HL-60 (cell line): ENCODE measurements around the gene MCCC2.
"Not testable (repeated sequence)": the region's sequence is repeated elsewhere in the genome, so short reads cannot be mapped to it uniquely, and the experiment has no call there.

Experiments
- GABPA ChIP-seq: IDR thresholded peaks from 2 replicates; pipeline ENCODE4 v1.6.1; 2012; ENCODE audit warnings: low read depth
- POLR2AphosphoS5 ChIP-seq: IDR thresholded peaks from 2 replicates; pipeline ENCODE4 v1.6.1; 2012; ENCODE audit warnings: low read depth
- SPI1 ChIP-seq: IDR thresholded peaks from 2 replicates; pipeline ENCODE4 v1.6.1; 2012; ENCODE audit warnings: low read depth, mild to moderate bottlenecking, borderline replicate concordance
- TF ChIP-seq, protein P1 (sequence below): IDR thresholded peaks from one replicate; pipeline ENCODE4 v1.5.1; 2011; ENCODE audit warnings: low read length, control low read depth, inconsistent platforms; ENCODE audit not compliant: insufficient read depth
- TF ChIP-seq, protein P2 (sequence below): IDR thresholded peaks from 2 replicates; pipeline ENCODE4 v1.6.1; 2012; ENCODE audit warnings: low read depth; ENCODE audit not compliant: insufficient replicate concordance

DNA sequence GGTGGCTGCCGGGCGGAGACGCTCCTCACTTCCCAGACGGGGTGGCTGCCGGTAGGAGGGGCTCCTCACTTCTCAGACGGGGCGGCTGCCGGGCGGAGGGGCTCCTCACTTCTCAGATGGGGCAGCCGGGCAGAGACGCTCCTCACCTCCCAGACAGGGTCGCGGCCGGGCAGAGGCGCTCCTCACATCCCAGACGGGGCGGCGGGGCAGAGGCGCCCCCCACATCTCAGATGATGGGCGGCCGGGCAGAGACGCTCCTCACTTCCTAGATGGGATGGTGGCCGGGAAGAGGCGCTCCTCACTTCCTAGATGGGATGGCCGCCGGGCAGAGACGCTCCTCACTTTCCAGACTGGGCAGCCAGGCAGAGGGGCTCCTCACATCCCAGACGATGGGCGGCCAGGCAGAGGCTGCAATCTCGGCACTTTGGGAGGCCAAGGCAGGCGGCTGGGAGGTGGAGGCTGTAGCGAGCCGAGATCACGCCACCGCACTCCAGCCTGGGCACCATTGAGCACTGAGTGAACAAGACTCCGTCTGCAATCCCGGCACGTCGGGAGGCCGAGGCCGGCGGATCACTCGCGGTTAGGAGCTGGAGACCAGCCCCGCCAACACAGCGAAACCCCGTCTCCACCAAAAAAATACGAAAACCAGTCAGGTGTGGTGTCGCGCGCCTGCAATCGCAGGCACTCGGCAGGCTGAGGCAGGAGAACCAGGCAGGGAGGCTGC lies 35.0 kb upstream of the MCCC2 start:
- TF ChIP-seq, protein P1, sequence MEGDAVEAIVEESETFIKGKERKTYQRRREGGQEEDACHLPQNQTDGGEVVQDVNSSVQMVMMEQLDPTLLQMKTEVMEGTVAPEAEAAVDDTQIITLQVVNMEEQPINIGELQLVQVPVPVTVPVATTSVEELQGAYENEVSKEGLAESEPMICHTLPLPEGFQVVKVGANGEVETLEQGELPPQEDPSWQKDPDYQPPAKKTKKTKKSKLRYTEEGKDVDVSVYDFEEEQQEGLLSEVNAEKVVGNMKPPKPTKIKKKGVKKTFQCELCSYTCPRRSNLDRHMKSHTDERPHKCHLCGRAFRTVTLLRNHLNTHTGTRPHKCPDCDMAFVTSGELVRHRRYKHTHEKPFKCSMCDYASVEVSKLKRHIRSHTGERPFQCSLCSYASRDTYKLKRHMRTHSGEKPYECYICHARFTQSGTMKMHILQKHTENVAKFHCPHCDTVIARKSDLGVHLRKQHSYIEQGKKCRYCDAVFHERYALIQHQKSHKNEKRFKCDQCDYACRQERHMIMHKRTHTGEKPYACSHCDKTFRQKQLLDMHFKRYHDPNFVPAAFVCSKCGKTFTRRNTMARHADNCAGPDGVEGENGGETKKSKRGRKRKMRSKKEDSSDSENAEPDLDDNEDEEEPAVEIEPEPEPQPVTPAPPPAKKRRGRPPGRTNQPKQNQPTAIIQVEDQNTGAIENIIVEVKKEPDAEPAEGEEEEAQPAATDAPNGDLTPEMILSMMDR = not testable (repeated sequence)
- TF ChIP-seq, protein P2, sequence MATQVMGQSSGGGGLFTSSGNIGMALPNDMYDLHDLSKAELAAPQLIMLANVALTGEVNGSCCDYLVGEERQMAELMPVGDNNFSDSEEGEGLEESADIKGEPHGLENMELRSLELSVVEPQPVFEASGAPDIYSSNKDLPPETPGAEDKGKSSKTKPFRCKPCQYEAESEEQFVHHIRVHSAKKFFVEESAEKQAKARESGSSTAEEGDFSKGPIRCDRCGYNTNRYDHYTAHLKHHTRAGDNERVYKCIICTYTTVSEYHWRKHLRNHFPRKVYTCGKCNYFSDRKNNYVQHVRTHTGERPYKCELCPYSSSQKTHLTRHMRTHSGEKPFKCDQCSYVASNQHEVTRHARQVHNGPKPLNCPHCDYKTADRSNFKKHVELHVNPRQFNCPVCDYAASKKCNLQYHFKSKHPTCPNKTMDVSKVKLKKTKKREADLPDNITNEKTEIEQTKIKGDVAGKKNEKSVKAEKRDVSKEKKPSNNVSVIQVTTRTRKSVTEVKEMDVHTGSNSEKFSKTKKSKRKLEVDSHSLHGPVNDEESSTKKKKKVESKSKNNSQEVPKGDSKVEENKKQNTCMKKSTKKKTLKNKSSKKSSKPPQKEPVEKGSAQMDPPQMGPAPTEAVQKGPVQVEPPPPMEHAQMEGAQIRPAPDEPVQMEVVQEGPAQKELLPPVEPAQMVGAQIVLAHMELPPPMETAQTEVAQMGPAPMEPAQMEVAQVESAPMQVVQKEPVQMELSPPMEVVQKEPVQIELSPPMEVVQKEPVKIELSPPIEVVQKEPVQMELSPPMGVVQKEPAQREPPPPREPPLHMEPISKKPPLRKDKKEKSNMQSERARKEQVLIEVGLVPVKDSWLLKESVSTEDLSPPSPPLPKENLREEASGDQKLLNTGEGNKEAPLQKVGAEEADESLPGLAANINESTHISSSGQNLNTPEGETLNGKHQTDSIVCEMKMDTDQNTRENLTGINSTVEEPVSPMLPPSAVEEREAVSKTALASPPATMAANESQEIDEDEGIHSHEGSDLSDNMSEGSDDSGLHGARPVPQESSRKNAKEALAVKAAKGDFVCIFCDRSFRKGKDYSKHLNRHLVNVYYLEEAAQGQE = not testable (repeated sequence)
- not testable (repeated sequence) for TF ChIP-seq GABPA, POLR2AphosphoS5, SPI1
